Kidney epithelial cell (primary cell): ENCODE measurements around the gene HNMT. TPM values are rescaled to one million over a fixed set of nuclear protein-coding genes. Genes with fewer than 3 reads are reported as not detected.
A peak's percentile ranks its signal among the peaks of the same experiment; 100 is the strongest.

Experiments
- DNase-seq: peaks from one replicate; pipeline ENCODE4 v3.0.0-alpha.2; 2010; ENCODE audit warnings: low read depth
- H3K27me3 ChIP-seq: 2 replicates; pipeline ENCODE4 v1.6.0; 2011; ENCODE audit warnings: low read length; ENCODE audit not compliant: control insufficient read depth, insufficient read depth
- H3K36me3 ChIP-seq: 2 replicates; pipeline ENCODE4 v1.5.1; 2011; ENCODE audit warnings: low read length; ENCODE audit not compliant: control insufficient read depth, insufficient read depth
- H3K4me3 ChIP-seq: 2 replicates; pipeline ENCODE4 v1.5.1; 2011; ENCODE audit warnings: low read depth, mild to moderate bottlenecking, control low read depth, low read length
- CTCF ChIP-seq: IDR thresholded peaks from 2 replicates; pipeline ENCODE4 v1.5.1; 2011; ENCODE audit warnings: mild to moderate bottlenecking, moderate library complexity, low read length, control low read depth, inconsistent platforms; ENCODE audit not compliant: insufficient read depth, poor library complexity, severe bottlenecking
- total RNA-seq: library from RNA; depleted of rRNA; stranded (reverse); fragments of >200 nt; gene quantifications from 2 replicates; pipeline ENCODE4 v1.2.3, GENCODE V29; 2015

The HNMT gene
- total RNA-seq, 1 donor from 2014 or later: 9.9 TPM

DNA sequence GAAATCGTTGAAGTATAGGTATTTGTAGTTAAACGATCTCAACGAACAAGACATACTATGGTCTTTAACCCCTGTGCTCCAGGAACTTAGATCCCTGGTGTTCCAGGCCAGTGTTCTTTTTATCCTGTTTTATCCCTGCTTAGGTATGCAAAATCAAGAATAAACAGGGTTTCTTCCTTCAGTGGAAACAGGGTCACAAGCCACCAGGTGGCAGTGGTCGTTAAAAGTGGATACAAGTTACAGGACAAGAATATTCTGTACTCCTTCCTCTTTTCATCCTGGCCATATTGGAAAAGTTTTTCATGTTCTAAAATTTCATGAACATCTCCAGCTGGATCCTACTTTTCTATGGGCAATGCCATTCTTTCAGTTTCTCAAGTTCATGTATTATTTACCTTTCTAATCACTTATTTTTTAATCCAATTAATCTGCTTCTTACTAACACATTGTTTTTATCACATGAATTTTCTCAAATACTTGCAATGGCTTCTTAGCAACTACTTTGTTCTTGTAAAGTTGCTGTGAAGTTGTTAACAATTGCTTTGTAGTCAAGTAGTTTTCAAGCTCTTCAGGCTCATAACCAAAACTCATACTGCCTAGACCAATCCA, 16.4 kb upstream of the HNMT start:
- no peaks in the 10 kb centered on the region for H3K27me3 ChIP-seq
- DNase-seq: no peak
- TF ChIP-seq CTCF: peak; percentile 59
- H3K36me3 ChIP-seq: no peaks in the 10 kb centered on the region
- H3K4me3 ChIP-seq: no peak overlapping the region

DNA sequence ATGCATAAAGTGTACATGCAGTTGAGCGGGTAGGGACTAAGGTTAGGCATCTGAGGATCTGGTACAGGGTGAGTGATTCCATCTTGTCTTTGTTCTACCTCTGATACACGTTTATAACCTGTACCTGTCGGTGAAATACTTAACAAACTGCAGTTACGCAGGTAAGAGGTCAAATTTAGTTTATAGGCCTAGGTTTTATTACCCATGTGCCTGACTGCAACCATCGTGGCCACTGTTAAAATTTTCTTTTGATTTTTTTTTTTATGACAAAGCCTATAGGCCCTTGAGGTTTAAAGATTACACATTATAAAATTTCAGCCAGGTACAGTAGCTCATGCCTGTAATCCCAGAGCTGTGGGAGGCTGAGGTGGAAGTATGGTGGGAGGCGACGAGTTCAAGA, 15.4 kb upstream of the HNMT start:
- no peak overlapping the region for H3K4me3 ChIP-seq
- H3K27me3 ChIP-seq: no peaks in the 10 kb centered on the region
- no peaks in the 10 kb centered on the region for H3K36me3 ChIP-seq
- no peak for DNase-seq
- TF ChIP-seq CTCF: no peak

GRCh38 chr2:137950238-137950637, 14.0 kb upstream of the HNMT start:
- DNase-seq: no peak
- no peaks in the 10 kb centered on the region for H3K27me3 ChIP-seq
- no peak overlapping the region for H3K4me3 ChIP-seq
- no peaks in the 10 kb centered on the region for H3K36me3 ChIP-seq
- no peak for TF ChIP-seq CTCF

DNA sequence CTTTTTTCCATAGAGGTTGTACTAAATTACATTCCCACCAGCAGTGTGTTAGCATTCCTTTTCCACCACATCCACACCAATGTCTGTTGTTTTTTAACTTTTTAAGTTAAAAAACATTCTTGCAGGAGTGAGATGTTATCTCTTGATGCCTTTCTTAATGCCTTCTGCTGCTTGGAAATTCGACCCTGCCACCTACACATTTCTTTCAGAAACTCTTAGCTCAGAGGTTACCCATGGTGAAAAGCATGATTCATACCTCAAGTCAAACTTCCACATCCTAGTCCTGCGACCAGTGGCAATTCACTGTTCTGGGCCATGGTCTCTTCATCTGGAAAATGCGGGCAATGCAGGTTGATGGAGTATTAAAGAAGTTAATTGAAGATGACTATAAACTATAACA, 12.7 kb upstream of the HNMT start:
- Histone ChIP-seq H3K27me3 (no peaks in the 10 kb centered on the region), H3K4me3 (no peak overlapping the region), H3K36me3 (no peaks in the 10 kb centered on the region)
- TF ChIP-seq CTCF: no peak
- no peak for DNase-seq

DNA sequence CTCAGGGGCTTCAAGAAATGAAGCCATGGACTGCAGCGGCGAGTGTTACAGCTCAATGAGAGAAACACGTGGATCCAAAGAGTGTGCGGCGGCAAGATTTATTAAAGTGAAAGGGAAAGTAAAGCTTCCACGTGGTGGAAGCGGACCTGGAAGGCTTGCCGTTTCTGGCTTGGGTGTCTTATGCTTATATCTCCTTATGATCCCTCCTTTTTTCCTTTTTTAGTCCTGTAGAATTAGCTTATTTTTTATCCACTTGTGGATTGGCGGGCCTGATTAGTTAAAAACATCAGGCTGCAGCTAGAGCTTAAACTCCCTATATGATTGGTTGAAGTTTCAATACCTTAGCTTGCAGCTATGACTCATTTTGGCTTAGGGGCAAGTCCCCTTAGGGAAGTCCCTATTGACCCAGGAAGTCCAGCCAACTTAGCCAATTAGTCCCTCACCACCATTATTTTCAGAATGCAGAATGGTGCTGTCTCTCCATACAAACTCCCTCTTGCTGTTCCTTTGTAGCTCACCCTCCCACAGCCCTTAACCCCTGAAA, 11.6 kb upstream of the HNMT start:
- Histone ChIP-seq H3K36me3 (no peaks in the 10 kb centered on the region), H3K27me3 (no peaks in the 10 kb centered on the region), H3K4me3 (no peak overlapping the region)
- DNase-seq: no peak
- no peak for TF ChIP-seq CTCF

DNA sequence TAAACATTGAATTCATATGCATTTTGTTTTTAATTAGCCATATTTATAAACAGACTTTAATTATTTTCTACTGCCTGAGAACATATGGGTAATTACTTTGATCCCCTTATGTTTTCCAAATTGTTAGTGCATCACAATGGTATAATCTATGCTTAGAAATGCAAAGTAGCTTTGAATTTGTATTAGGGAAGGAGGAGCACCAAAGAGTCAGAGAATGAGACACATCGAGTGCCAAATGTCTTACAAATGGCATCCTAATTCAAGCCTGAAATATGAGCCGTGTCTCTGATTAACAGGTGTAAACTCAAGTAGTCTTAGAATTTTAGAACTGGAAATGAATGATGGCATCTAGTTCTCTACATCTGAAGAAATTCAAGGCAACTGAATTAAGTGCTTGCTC, 8.7 kb upstream of the HNMT start:
- no peak for TF ChIP-seq CTCF
- DNase-seq: no peak
- H3K27me3 ChIP-seq: no peaks in the 10 kb centered on the region
- H3K4me3 ChIP-seq: no peak overlapping the region
- H3K36me3 ChIP-seq: no peaks in the 10 kb centered on the region
